ENCODE measurements around the gene CCNYL1. TPM values are rescaled to one million over a fixed set of nuclear protein-coding genes. Genes with fewer than 3 reads are reported as not detected.
"Not testable (repeated sequence)": the region's sequence is repeated elsewhere in the genome, so short reads cannot be mapped to it uniquely, and the experiment has no call there.

Gene CCNYL1
- total RNA-seq, 1 donor from 2014 or later, result 25.6 TPM

DNA sequence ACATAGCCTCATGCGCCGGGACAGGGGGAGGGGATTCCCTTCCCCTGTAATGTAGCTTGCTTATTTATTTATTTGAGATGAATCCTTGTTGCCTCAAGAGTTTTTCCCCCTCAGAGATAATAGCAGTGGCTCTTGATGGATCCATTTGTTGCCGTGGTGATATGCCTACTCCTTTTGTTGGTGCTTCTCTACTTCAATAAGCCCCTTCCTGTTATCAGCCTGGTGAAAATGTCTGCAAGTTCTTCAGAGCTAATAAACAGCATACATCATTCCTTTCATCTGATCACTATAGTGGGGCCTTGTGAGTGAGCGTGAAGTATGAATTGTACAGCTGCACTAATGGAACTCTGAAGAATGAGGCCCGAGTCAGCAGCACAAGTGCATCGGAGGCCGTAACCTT, 38.9 kb downstream of the CCNYL1 start:
- intact Hi-C loops (cut with DNase I), result no loop called here
- ATAC-seq (no peak), DNase-seq (no peak)
- Histone ChIP-seq H3K9me3 (no peaks in the 10 kb centered on the region), H3K27ac (no peak overlapping the region), H3K36me3 (peaks cover 71% of the 10 kb centered on the region), H3K4me1 (peaks cover 10% of the 10 kb centered on the region), H3K27me3 (ENCODE audit: low read depth) (no peaks in the 10 kb centered on the region), H3K4me3 (no peak overlapping the region)
- TF ChIP-seq, protein P1, sequence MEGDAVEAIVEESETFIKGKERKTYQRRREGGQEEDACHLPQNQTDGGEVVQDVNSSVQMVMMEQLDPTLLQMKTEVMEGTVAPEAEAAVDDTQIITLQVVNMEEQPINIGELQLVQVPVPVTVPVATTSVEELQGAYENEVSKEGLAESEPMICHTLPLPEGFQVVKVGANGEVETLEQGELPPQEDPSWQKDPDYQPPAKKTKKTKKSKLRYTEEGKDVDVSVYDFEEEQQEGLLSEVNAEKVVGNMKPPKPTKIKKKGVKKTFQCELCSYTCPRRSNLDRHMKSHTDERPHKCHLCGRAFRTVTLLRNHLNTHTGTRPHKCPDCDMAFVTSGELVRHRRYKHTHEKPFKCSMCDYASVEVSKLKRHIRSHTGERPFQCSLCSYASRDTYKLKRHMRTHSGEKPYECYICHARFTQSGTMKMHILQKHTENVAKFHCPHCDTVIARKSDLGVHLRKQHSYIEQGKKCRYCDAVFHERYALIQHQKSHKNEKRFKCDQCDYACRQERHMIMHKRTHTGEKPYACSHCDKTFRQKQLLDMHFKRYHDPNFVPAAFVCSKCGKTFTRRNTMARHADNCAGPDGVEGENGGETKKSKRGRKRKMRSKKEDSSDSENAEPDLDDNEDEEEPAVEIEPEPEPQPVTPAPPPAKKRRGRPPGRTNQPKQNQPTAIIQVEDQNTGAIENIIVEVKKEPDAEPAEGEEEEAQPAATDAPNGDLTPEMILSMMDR (IDR thresholded peaks at IDR 0.05), result no peak

DNA sequence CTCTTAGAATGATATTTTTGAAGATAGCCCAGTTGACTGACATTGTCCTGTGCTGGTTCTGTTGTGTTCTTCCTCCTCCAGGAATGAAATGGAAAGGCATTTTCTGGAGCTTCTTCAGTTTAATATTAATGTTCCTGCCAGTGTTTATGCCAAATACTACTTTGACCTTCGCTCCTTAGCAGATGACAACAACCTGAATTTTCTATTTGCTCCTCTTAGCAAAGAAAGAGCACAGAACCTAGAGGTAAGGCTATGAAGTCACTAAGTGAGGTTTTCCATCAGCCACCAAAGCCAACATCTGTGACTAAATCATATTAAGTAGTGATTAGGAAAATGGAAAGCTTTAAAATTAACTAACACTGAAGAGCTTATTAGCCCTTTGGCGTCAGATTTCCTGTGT, 39.4 kb downstream of the CCNYL1 start:
- no peak for DNase-seq
- Histone ChIP-seq H3K9me3 (no peaks in the 10 kb centered on the region), H3K36me3 (peaks cover 74% of the 10 kb centered on the region), H3K4me3 (no peak overlapping the region), H3K4me1 (peaks cover 10% of the 10 kb centered on the region), H3K27ac (no peak overlapping the region), H3K27me3 (ENCODE audit: low read depth) (no peaks in the 10 kb centered on the region)
- TF ChIP-seq, protein P1 (IDR thresholded peaks at IDR 0.05), result no peak
- ATAC-seq, result no peak
- intact Hi-C loops (cut with DNase I), result no loop called here

DNA sequence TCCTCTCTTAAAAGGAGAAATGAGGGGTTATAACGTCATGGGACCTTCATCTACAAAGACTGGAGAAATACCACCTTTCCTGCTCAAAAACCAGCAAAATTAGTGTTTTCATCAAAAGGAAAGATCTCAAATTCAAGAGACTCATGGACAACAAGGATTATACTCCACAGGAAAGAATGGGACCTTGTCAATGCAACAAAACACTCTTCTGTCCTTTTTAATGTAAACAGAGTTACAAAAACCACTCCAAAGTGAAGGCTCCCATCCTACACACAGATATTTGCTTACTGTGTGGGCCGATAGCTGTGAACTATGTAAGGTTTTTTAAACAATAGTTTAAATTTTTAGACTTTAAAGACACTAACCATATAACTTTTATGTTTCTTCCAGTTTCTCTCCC, 42.2 kb downstream of the CCNYL1 start:
- H3K27ac ChIP-seq; H3K9me3 ChIP-seq; DNase-seq; ATAC-seq; H3K4me1 ChIP-seq; intact Hi-C loops (cut with DNase I); H3K4me3 ChIP-seq; H3K27me3 ChIP-seq (ENCODE audit: low read depth): not testable (repeated sequence)
- peaks cover 61% of the 10 kb centered on the region for H3K36me3 ChIP-seq

DNA sequence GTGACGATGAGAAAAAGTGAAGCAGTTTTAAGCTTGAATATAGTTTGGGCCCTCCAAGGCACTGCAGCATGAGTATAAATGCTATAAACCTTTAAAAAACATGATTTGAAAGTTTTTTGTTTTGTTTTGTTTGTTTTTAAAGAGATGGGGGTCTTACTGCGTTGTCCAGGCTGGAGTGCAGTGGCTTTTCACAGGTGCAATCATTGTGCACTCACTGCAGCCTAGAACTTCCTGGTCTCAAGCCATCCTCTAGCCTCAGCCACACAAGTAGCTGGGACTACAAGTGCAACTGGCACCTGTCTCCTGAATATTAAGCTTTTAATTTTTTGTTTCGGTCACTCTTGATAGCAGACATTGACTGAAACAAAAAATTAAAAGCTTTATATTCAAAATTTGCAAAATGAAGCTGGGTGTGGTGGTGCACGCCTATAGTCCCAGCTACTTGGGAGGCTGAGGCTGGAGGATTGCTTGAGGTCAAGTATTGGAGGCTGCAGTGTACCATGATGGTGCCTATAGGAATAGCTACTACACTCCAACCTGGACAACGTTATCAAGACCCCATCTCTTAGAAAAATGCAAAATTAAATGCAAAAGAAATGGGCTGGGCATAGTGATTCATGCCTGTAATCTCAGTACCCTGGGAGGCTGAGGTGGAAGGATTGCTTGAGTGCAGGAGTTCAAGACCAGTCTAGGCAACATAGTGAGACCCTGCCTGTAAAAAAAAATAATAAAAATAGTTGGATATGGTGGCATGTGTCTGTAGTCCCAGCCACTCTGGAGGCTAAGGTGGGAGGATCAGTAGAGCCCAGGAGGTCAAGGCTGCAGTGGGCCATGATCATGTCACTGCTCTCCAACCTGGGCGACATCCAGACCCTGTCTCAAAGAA, 43.3 kb downstream of the CCNYL1 start:
- H3K36me3 ChIP-seq, result peaks cover 51% of the 10 kb centered on the region
- H3K27me3 ChIP-seq (ENCODE audit: low read depth), result no peaks in the 10 kb centered on the region
- intact Hi-C loops (cut with DNase I), result no loop called here
- H3K4me3 ChIP-seq, result no peak overlapping the region
- TF ChIP-seq, protein P1 (IDR thresholded peaks at IDR 0.05), result no peak
- no peaks in the 10 kb centered on the region for H3K9me3 ChIP-seq
- H3K27ac ChIP-seq, result no peak overlapping the region
- H3K4me1 ChIP-seq, result no peaks in the 10 kb centered on the region
- DNase-seq (no peak), ATAC-seq (no peak)

DNA sequence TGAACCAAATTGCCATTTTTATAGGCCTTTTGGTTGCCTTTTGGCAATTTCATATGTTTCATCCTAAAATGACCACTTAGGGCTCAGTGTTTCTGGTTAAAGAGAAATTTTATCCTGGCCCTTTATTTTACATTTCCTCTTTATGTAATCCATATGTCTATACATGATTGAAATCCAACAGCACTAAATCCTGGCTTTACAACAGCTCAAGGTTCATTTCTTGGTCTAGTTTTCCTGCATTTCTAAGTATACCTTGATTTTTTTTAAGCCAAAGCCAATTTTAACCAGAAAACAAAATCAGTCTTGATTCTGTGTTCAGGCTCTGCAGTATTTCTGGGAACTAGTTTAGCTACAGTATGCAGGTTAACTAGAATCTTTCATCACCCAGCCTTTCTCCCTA, 46.6 kb downstream of the CCNYL1 start:
- intact Hi-C loops (cut with DNase I), result no loop called here
- Histone ChIP-seq H3K4me3 (no peak overlapping the region), H3K9me3 (no peaks in the 10 kb centered on the region), H3K4me1 (peaks cover under 1% of the 10 kb centered on the region), H3K27me3 (ENCODE audit: low read depth) (no peaks in the 10 kb centered on the region), H3K27ac (no peak overlapping the region), H3K36me3 (peaks cover 30% of the 10 kb centered on the region)
- TF ChIP-seq, protein P1 (IDR thresholded peaks at IDR 0.05), result no peak
- ATAC-seq (no peak), DNase-seq (no peak)

DNA sequence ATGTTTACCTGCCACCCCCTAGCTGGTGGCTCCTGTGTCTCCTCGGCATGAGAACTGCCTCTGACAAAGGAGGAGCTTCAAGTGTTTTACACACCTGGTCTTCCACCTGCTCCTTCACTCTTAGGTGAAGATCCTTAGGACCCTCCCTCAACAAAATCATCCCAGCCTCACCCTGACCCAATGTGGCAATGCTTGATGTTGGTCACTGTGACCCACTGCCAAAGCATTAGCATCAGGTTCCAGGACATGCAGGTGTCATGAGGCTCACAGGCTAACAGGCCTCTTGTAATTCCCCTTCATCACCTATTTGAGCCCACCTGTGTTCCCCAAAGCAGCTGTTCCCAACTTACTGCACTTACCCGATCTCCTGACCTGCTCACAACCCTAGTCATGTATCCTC, 48.5 kb downstream of the CCNYL1 start:
- TF ChIP-seq, protein P1 (IDR thresholded peaks at IDR 0.05), result no peak
- ATAC-seq, result no peak
- H3K4me3 ChIP-seq, result no peak overlapping the region
- peaks cover 19% of the 10 kb centered on the region for H3K4me1 ChIP-seq
- no peaks in the 10 kb centered on the region for H3K27me3 ChIP-seq (ENCODE audit: low read depth)
- H3K27ac ChIP-seq, result no peak overlapping the region
- H3K36me3 ChIP-seq, result peaks cover 34% of the 10 kb centered on the region
- no peak for DNase-seq
- H3K9me3 ChIP-seq, result no peaks in the 10 kb centered on the region
- intact Hi-C loops (cut with DNase I), result loop anchor here (10.0 kb wide), 1 partner anchor 275 kb away; no protein-coding TSS in a partner anchor
